HepG2 (cell line): Measurements from ENCODE around the gene NXN.

Experiments used
- CREB1 ChIP-seq, 2 experiments: fragments of 450-650 bp in 1 of 2; IDR thresholded peaks; 2 replicates each; pipeline ENCODE4 v1.6.1; 2016 to 2017; ENCODE audit warnings: control low read depth in 1 of 2, mild to moderate bottlenecking in 1 of 2, missing compliant biosample characterization in 1 of 2, missing genetic modification characterization in 1 of 2
- EZH2 ChIP-seq: conservative IDR thresholded peaks from 2 replicates; pipeline ENCODE4 v1.6.1; 2012; ENCODE audit warnings: mild to moderate bottlenecking, low read depth, low read length, moderate library complexity
- HNRNPH1 ChIP-seq: fragments of 200-400 bp; formaldehyde crosslinking; optimal IDR thresholded peaks from 2 replicates; pipeline ENCODE3; 2017; ENCODE audit warnings: mild to moderate bottlenecking, low read depth, low read length
- NBN ChIP-seq: fragments of 450-650 bp; conservative IDR thresholded peaks from 2 replicates; pipeline ENCODE4 v1.6.1; 2017
- POLR2A ChIP-seq, 2 experiments: IDR thresholded peaks; 2 replicates each; pipeline ENCODE4 v1.6.1; 2011; ENCODE audit warnings: low read depth in 2 of 2, low read length in 2 of 2, mild to moderate bottlenecking in 1 of 2, moderate library complexity in 1 of 2; ENCODE audit not compliant: insufficient read depth in 1 of 2
- ZFX ChIP-seq: sonication (generic); formaldehyde crosslinking; IDR thresholded peaks from 2 replicates; pipeline ENCODE4 v1.4.0; 2020; ENCODE audit warnings: mild to moderate bottlenecking, low read depth, missing genetic modification reagents, moderate library complexity
- ZNF451 ChIP-seq: sonication (generic); formaldehyde crosslinking; IDR thresholded peaks from 2 replicates; pipeline ENCODE4 v1.5.0; 2020; ENCODE audit warnings: mild to moderate bottlenecking, missing genetic modification reagents
- ZZZ3 ChIP-seq: sonication (generic); formaldehyde crosslinking; IDR thresholded peaks from 2 replicates; pipeline ENCODE4 v1.4.0; 2020; ENCODE audit warnings: missing genetic modification reagents, mild to moderate bottlenecking, borderline replicate concordance
- TF ChIP-seq, protein P1 (sequence below), 2 experiments: IDR thresholded peaks; 2 replicates each; pipeline ENCODE4 v1.6.1; 2011 to 2012; ENCODE audit warnings: low read length in 2 of 2, borderline replicate concordance in 1 of 2, low read depth in 1 of 2, mild to moderate bottlenecking in 1 of 2, moderate library complexity in 1 of 2
- TF ChIP-seq, protein P2 (sequence below): sonication (generic); formaldehyde crosslinking; IDR thresholded peaks from 2 replicates; pipeline ENCODE4 v1.5.0; 2020; ENCODE audit warnings: mild to moderate bottlenecking, missing genetic modification reagents, borderline replicate concordance
- TF ChIP-seq, protein P3 (sequence below): sonication (generic); formaldehyde crosslinking; IDR thresholded peaks from 2 replicates; pipeline ENCODE4 v1.5.0; 2020; ENCODE audit warnings: mild to moderate bottlenecking, missing genetic modification reagents, moderate library complexity
- TF ChIP-seq, protein P4 (sequence below): sonication (generic); formaldehyde crosslinking; IDR thresholded peaks from 2 replicates; pipeline ENCODE4 v1.4.0; 2020; ENCODE audit warnings: missing genetic modification reagents

DNA sequence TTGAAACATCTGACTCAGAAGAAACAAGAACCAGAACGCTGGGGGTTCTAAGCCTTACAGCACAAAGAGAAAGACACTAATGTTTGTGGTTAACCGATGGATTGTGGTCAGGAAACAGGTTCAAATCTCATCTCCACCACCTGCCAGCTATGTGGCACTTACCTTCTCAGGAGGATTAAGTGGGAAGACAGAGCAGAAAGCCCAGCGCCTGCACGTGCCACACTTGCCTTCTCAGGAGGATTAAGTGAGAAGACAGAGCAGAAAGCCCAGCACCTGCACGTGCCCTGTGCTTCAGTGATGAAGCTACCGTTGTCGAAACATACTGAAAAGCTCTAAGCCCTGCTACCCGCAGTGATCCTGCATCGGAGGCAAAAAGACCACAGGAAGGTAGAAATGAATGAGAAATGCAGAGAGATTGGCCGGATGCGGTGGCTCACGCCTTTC is 90.6 kb downstream of the NXN start:
- TF ChIP-seq, protein P1, sequence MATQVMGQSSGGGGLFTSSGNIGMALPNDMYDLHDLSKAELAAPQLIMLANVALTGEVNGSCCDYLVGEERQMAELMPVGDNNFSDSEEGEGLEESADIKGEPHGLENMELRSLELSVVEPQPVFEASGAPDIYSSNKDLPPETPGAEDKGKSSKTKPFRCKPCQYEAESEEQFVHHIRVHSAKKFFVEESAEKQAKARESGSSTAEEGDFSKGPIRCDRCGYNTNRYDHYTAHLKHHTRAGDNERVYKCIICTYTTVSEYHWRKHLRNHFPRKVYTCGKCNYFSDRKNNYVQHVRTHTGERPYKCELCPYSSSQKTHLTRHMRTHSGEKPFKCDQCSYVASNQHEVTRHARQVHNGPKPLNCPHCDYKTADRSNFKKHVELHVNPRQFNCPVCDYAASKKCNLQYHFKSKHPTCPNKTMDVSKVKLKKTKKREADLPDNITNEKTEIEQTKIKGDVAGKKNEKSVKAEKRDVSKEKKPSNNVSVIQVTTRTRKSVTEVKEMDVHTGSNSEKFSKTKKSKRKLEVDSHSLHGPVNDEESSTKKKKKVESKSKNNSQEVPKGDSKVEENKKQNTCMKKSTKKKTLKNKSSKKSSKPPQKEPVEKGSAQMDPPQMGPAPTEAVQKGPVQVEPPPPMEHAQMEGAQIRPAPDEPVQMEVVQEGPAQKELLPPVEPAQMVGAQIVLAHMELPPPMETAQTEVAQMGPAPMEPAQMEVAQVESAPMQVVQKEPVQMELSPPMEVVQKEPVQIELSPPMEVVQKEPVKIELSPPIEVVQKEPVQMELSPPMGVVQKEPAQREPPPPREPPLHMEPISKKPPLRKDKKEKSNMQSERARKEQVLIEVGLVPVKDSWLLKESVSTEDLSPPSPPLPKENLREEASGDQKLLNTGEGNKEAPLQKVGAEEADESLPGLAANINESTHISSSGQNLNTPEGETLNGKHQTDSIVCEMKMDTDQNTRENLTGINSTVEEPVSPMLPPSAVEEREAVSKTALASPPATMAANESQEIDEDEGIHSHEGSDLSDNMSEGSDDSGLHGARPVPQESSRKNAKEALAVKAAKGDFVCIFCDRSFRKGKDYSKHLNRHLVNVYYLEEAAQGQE (IDR thresholded peaks at IDR 0.05; ENCODE audit: borderline replicate concordance in 1 of 2, low read depth in 1 of 2, low read length in 2 of 2): no peak
- TF ChIP-seq, protein P2, sequence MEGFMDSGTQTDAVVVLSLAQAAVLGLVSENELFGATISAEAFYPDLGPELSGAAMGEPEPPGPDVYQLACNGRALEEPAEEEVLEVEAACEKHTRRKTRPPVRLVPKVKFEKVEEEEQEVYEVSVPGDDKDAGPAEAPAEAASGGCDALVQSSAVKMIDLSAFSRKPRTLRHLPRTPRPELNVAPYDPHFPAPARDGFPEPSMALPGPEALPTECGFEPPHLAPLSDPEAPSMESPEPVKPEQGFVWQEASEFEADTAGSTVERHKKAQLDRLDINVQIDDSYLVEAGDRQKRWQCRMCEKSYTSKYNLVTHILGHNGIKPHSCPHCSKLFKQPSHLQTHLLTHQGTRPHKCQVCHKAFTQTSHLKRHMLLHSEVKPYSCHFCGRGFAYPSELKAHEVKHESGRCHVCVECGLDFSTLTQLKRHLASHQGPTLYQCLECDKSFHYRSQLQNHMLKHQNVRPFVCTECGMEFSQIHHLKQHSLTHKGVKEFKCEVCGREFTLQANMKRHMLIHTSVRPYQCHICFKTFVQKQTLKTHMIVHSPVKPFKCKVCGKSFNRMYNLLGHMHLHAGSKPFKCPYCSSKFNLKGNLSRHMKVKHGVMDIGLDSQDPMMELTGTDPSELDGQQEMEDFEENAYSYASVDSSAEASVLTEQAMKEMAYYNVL (CRISPR knock-in tag): no peak
- TF ChIP-seq, protein P3, sequence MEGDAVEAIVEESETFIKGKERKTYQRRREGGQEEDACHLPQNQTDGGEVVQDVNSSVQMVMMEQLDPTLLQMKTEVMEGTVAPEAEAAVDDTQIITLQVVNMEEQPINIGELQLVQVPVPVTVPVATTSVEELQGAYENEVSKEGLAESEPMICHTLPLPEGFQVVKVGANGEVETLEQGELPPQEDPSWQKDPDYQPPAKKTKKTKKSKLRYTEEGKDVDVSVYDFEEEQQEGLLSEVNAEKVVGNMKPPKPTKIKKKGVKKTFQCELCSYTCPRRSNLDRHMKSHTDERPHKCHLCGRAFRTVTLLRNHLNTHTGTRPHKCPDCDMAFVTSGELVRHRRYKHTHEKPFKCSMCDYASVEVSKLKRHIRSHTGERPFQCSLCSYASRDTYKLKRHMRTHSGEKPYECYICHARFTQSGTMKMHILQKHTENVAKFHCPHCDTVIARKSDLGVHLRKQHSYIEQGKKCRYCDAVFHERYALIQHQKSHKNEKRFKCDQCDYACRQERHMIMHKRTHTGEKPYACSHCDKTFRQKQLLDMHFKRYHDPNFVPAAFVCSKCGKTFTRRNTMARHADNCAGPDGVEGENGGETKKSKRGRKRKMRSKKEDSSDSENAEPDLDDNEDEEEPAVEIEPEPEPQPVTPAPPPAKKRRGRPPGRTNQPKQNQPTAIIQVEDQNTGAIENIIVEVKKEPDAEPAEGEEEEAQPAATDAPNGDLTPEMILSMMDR (CRISPR knock-in tag): no peak
- TF ChIP-seq, protein P4, sequence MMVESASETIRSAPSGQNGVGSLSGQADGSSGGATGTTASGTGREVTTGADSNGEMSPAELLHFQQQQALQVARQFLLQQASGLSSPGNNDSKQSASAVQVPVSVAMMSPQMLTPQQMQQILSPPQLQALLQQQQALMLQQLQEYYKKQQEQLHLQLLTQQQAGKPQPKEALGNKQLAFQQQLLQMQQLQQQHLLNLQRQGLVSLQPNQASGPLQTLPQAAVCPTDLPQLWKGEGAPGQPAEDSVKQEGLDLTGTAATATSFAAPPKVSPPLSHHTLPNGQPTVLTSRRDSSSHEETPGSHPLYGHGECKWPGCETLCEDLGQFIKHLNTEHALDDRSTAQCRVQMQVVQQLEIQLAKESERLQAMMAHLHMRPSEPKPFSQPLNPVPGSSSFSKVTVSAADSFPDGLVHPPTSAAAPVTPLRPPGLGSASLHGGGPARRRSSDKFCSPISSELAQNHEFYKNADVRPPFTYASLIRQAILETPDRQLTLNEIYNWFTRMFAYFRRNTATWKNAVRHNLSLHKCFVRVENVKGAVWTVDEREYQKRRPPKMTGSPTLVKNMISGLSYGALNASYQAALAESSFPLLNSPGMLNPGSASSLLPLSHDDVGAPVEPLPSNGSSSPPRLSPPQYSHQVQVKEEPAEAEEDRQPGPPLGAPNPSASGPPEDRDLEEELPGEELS: no peak
- TF ChIP-seq POLR2A (IDR thresholded peaks at IDR 0.05; ENCODE audit: insufficient read depth in 1 of 2, low read depth in 2 of 2, low read length in 2 of 2): no peak
- TF ChIP-seq EZH2: no peak
- TF ChIP-seq ZZZ3 (CRISPR knock-in tag): no peak
- TF ChIP-seq CREB1 (IDR thresholded peaks at IDR 0.05): no peak
- TF ChIP-seq CREB1 (CRISPR knock-in tag; IDR thresholded peaks at IDR 0.05): no peak
- TF ChIP-seq ZNF451 (CRISPR knock-in tag): no peak
- no peak for TF ChIP-seq NBN
- no peak for TF ChIP-seq ZFX (CRISPR knock-in tag)
- TF ChIP-seq HNRNPH1: no peak
